Activated CD4-positive, alpha-beta T cell treated with anti-CD3 and anti-CD28 coated beads, Interleukin-2, amount 50 U/mL, for 48 hours (primary cell): ENCODE results near the gene GMCL2.

Source experiments
- DNase-seq, 2 experiments: peaks; one replicate each; pipeline ENCODE4 v3.0.0-alpha.2; 2020

Gene GMCL2

DNA sequence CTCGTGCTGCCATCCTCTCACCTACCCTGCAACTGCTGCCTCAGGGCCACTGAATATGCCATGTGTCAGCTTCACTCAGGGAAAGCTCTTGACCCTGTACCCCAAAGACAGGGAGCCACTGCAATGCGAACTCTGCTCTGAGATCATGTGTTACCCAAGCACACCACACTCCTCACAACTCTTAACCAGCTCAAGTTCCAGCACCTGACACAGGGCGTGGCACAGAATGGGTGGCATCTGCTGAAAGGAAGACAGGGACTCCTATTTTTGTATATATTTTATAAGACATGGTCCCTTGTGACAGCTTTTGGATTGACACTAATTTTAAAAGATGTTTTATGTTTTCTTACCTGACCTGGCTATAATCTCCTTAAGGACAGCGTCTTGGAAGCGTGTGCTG lies 34.7 kb upstream of the GMCL2 start:
- no peak for DNase-seq

DNA sequence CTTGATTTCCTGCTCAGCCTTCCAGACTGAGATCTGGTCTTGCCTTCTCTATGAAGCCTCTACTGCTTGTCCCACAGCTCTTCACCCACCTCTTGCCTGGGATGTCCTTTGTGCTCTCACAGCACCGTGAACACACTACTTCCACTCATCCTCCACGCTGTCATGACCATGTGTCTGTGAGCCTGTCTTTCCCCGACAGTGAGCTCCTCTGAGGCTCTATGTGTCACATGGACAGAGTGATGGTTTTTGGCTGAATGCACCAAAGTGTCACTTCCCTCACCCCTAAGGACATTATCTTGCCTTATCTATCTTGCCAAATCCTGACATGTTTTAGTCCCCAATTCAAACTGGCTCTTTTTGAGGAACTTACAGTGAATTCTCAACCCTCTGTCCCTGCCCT lies 34.1 kb upstream of the GMCL2 start:
- no peak for DNase-seq

DNA sequence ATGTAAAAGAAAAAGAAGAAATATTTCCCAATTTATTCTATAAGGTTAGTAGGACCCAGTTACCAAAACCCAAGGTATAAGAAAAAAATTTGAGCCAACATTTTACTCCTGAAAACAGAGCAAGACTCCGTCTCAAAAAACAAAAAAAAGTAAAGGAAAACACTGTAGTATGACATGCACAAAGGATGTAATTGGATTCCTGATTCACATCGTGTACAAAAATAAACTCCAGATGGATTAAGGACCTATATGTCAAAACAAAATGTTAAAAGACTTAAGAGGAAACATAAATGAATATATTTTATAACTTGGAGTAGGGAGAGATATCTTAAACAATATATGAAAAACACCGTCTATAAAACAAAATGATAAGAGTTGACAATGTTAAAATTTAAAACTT lies 31.7 kb upstream of the GMCL2 start:
- DNase-seq = no peak

DNA sequence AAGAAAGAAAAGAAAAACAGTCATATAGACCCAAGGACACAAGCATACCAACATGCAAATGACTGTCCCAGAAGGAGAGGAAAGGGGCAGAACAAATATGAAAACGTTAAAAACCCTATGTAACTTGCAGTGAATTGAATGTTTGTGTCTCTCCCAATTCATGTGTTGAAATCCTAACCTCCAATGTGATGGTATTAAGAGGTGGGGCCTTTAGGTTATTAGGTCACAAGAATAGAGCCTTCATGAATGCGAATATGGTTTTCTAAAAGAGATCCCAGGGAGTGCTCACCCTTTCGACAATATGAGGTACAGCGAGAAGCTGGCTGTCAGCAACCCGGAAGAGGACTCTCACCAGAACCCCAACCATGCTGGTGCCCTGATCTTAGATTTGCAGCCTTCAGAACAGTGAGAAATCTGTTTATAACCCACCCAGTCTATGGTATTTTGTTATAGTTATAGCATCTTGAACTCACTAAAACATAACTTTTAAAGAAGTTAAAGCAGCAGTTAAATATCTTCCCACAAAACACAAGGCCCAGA lies 31.1 kb upstream of the GMCL2 start:
- DNase-seq = no peak

DNA sequence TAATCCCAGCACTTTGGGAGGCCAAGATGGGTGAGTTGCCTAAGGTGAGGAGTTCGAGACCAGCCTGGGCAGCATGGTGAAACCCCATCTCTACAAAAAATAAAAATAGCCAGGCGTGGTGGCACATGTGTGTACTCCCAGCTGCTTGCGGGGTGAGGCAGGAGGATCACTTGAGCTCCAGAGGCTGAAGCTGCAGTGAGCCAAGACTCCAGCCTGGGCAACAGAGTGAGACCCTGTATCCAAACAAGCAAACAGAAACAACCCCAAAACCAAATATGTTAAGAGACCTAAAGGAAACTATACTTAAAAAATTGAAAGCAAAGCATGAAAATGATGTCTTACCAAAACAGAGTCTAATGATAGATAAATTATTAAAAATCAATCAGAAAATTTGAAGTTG lies 29.6 kb upstream of the GMCL2 start:
- DNase-seq = no peak

DNA sequence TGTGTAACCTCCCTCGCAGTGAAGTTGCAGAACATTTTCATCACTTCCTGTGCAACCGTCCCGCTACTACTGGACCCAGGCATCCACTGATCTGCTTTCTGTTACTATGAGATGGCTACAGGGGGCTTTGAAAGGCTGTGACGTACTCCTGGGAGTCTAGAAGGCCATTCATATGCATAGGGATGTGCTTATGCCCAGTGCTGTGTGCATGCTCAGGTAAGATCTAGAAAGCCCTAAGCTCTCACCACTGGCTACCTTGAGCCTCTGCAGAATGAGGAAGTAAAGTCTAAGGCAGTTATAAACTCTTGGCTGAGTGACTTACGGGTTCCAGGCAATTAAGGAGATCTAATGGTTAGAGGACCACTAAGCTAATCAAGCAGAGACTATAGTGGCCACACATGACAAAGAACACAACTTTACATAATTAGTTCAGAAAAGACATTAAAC lies 28.9 kb upstream of the GMCL2 start:
- no peak for DNase-seq

DNA sequence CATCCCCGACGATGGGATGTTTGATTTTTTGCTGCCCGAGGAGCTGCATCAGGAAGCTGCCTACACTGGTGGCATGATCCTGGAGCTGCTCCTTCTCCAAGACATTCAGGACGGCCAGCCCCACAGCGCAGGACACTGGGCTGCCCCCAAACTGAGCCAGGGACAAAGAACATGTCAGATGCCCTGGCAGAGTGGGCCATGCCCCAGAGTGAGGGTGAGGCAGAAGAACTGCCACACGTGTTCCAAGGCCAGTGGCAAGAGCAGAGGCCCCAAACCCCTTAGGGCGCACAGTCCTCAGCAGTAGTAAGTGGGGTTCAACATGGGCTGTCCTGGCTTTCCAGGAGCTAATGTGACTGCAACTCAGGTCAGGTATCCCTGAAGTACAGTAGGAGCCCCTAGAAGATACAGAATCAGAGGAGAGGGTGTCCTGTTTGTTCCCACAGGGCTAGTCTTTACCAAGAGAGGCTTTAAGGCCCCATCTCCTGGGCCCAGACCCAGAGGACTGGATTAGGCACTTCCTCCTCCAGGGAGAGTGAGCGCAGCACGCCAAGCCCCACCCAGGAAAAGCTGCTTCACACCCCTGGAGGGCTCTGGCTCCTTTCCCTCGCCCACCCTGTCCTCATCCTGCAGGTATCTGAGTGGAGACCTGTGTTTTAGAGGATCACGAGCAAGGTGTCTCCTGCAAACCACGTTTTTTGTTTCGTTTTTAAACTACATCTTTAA lies 28.3 kb upstream of the GMCL2 start:
- DNase-seq = no peak

DNA sequence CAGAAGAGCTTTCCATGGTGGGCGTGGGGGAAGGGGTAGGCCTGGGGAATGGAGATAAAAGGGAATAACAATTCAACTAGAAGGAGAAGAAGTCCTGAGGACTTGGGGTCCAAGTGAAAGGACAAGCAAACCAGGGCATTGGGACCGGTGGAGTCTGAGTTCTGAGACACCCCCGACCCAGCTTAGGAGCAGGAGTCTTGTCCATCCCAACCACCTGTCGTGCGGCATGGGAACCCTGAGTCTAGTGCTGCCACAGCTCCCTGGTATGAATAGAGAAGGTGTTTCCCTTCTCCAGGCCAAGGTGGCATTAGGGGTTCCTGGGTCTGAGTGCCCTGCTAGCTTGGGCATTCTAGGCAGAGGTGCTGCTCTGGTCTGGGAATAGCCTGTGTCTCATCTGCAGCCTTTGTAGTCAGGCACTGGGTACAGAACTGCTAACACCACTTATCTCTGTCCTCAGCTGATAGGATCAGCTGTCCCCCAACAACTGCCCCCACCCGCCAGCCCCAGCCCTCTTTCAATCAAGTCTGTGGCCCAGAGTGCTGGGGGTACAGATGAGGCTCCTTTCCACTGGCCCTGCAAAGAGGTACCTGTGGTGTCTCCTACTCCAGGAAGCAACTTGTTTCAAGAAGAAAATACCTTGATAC lies 27.1 kb upstream of the GMCL2 start:
- no peak for DNase-seq

DNA sequence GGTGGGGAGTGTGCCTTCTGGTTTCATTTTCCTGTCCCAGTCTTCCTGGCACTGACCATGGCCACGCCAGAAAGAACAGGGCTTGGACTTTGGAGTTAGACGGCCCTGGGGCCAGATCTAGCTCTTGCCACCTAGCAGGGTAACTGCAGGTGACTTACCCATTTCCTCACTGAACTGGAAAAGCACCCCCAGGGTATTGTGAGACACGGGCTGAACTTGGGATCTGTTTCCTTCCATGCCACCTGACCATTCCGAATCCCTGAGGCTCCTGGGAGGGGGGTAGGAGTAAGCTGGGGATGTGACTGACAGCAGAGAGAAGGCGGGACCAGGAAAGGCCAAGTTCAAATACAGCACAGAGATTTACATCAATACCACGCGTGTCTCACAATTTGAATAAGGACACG lies 26.6 kb upstream of the GMCL2 start:
- no peak for DNase-seq

DNA sequence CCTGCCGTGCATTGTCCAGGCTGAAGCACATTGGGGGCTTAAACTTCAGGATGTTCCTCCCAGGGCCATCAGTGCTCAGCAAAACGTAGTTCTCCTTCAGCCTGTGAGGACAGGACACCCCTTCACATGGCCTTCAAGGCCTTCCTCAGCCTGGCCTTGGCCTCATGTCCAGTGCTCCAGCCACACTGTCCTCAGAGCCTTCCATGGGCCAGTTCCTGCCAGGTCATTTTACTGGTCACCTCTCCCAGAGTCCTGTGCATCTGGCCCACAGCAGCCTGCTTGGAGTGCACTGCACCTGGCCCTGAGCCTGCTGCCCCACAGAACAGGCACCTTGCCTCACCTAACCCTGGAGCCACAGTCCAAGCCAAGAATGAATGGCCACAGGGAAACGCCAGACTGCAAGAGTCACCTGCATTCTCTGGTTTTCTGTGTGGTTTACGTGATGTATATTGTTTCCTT lies 25.9 kb upstream of the GMCL2 start:
- no peak for DNase-seq

DNA sequence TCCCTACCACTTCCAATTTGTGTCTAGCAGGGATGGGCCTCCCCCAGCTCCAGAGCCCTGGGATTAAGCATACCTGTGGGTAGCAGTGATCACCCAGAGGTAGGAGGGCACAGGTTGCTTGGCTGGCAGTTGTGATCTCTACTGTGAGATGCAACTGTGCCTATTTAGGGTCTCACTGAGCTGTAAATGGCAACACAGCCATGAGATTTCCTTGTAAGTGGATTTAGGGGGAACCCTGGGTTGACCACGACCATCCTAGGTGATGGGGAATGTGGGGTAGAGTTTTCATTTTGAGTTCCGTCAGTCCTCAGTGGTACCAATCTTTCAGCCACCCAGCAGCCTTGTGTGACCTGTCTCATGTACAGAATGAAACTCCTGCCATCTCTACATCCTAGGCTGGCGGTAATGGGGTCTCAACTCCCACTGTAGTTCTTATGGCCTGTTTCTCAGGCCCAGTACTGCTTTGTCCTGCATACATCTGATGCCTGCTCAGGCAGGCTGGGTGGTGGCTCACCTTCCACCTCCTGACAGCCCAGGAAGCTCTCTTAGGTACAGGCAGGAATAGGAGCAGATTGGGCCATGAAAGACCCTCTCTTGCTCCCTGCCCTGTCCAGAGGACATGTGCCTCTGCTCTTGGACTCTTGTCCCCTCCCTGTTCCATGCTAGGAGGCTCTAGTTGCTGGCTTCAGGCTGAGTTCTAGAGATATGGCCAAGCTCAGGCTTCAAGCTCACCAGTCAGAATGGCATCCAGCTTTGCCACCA lies 25.3 kb upstream of the GMCL2 start:
- no peak for DNase-seq

DNA sequence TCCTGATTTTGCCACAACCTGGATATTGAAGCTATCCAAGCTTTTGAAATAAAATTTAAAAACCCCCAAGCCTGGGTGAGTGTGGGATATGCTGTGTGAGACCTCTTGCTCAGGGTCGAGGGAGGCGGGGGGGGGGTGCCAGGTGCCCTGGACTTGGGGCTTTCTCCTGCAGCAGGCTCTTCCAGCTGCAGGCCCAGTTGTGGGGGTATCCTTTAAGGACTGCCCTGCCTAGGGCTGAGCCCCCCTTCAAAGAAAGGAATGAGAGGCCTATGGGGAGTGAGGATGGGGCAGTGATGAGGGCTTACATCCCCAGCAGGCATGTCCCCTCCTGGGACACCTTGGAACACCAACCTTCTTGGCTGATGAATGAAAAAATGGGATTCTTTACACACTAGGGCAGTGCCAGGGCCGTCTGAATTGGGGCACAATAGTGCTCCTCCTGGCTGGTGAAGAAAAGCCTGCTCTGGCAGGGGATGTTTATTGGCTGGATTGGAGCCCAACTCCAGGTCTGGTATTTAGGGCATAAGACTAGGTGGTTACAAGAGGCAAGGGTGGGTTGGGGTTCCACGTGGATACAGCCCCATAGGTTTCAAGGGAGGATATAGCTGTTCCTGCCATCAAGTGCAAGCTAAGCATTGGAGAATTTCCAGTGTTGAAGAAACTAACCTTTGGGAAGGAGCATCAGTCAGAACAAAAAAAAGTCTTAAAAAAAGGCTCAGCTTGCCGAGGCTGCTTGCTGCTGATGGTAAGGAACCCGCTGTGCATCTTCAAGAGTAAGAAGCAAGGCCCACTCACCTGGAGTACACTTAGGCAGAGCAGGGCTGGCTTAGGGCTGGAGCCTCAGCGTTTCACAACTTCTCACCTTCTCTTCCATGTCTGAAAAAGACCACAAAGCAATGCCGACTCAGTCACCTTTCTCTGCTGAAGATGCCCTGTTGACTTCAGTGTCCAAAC lies 24.2 kb upstream of the GMCL2 start:
- no peak for DNase-seq

DNA sequence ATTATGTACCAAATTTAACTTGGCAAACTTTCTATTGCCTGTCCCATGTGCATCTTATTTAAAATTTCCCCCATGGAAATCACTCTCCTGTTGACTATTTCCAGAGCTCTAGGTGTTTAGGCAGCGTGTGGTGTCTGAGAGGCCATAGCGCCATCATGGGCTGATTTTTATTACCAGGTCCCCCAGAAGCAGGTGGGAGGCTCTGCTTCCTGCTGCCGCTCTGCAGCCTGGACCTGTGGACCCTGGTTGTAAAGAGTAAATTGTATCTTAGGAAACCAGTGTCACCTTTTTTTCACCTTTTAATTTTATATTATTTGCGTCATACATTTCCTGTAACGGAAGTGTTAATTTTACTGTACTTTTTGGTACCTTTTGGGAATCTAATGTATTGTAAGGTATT lies 23.5 kb upstream of the GMCL2 start:
- no peak for DNase-seq

DNA sequence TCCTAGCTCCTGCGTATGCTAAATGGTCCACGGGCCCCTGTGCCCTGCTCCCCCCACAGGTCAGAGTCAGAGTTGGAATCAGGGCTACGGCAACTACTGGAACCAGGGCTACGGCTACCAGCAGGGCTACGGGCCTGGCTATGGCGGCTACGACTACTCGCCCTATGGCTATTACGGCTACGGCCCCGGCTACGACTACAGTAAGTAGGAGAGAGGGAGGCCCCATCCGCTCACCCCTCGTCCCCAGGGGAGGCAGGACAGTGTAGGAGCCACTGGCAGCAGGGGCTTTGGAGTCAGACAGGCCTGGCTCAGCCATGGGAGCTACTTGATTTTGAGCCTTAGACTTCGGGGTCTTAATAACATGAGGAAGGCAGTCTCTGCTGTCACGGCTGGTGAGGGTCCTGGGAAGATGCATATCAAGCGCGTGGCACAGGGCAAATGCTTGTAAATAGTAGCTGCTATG lies 22.9 kb upstream of the GMCL2 start:
- no peak for DNase-seq

DNA sequence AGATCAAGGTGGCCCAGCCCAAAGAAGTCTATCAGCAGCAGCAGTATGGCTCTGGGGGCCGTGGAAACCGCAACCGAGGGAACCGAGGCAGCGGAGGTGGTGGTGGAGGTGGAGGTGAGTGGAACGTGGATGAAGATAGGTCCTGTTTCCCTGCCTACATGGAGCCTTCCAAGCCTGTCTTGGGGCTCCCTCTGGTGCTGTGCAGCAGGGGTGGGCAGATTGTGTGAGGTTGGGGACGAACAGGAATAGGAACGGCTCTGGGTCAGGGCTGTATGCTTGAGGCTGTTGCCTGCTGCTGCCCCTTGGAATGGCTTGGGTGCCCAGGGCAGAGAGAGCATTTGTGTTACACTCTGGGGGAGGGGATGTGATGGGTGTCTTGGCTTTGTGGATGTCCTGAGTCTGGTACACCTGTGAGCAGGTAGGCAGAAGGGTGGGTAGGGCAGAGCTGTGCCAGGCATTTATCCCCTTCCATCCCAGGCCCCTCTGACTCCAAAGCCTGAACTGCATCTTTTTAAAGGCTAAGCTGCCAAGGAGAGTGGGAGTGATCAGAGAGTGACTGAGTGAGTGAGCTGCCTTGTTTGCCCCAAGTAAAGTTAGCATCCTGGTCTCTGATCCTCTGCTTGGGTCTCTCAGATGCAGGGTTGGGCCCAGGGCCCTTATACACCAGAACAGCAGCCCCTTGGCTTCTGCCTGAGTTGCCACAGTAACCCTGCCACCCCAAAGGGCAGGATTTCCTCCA lies 22.3 kb upstream of the GMCL2 start:
- no peak for DNase-seq

DNA sequence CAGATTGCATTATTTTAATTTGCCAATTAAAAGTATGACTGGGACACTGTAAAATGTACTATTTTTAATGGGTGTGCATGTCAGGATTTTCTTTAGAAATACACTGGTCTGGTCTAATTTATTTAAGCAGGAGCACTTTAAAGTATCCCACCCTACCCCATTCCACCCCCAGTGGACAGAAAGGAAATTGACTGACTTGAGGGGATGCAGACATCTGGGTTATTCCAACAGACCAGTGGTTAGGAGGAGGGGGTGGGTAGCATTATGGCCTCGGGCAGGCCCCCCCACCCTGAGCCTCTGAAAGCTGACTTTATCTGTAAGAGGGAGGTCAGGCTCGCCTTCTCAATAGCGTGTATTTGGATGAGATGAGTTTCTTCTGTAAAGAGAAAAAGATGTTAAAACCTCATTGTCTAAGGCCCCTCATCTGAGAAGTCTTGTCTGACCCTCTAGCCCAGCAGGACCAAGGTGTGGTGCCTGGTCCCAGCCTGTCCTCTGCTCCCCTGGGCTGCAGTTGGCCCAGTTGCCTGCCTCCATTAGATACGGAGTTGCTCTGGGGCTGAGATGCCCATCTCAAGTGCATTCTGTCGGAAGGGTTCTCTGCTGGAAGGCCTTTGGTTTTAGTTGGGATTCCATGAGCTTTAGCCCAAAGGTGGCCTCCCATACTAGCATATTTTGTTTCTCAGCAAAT lies 21.5 kb upstream of the GMCL2 start:
- DNase-seq = no peak

DNA sequence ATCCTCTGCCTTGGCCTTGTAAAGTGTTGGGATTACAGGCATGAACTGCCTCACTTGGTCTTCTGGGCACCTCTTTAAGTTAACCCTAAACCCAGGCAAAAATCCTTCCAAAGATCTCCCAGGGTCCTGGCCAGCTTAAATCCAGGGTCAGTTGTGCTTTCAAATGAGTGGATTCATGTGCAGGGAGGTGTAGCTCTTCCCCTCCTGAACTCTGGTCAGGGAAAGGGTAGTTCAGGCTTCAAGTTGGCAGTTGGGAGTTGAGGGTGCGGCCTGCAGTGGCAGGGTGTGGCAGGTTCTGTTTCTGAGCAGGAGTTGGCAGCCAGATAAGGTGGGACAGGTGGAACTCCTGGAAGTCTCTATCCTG lies 20.7 kb upstream of the GMCL2 start:
- no peak for DNase-seq

DNA sequence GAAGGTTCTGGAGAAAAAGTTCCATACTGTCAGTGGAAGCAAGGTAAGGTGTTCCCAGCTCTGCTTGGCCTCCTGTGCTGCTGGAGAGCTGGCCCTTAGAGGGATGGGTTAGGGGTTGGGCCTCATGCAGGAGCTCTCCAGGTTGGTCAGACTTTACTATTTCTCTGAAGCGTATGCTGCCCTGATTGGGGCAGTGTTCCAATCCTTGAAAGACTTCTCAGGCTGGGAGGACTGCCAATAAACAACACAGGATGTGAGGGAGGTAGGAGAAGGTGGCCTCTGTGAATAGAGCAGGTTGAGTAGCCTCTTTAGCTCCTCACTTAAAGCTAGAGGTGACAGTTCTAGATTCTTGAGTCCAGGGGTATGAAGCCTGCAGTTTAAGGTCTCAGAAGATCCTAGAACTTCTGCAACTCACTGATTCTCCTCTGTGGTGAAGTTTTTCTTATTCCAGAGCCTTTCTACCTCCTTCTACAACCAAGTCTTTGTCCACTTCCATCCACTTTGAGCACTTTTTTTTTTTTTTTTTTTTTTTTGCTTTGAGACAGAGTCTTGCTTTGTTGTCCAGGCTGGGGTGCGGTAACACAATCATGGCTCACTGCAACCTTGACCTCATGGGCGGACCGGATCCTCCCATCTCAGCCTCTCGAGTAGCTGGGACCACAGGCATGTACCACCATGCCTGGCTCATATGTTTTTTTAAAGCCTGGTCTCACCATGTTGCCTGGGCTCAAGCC lies 20.2 kb upstream of the GMCL2 start:
- no peak for DNase-seq

DNA sequence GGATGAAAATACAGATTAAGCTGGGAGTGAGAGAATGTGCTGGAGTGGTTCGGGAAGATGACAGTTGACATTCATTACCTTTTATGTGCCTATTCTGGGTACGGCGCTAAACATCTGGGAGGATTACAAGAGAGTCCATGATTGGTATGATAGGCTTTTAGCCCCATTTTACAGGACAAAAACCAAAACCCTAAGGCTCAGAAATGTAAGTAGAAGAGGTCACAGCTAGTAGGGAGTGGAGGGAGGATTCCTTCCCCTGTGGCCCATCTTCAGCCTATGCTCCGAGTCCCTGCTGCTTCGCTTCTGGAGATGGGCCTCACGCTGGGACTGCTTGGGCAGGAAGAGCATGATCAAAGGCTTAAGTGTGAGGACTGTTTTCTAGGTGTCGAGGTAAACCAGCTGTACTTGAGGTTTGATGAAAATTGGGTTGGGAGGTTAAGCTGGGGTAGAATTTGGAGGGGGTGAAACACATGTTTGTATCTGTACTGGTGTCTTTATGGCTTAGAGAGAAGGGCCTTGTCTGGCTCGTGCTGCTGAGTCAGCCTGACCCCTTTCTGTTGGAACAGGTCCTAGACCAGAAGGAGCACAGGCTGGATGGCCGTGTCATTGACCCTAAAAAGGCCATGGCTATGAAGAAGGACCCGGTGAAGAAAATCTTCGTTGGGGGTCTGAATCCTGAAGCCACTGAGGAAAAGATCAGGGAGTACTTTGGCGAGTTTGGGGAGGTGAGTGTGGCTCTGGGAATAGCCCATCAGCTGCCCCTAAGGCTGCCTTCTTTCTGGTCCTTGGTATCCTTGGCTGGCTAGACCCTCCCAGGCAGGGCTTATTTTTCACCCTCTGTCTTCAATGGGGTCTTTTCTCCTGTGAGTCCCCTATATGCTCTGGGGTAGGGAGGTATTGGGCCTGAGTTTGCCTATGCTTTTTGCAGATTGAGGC lies 19.3 kb upstream of the GMCL2 start:
- no peak for DNase-seq
